Esophagus squamous epithelium (tissue), 5 donors: ENCODE data around the gene PSMD4. TPM values are rescaled to one million over a fixed set of nuclear protein-coding genes. Genes with fewer than 3 reads are reported as not detected.

ENCODE experiments used
- DNase-seq: peaks from one replicate; lab custom pipeline; 2025; lab: John Stamatoyannopoulos, UW
- H3K27ac ChIP-seq, 4 donors: fragments of 200-600 bp; sonication (generic); one replicate each; pipeline ENCODE4 v1.5.1; 2016 to 2019; ENCODE audit warnings: mild to moderate bottlenecking in 1 of 4
- H3K27me3 ChIP-seq, 4 donors: fragments of 200-600 bp; sonication (generic); 1 replicate in 3 of 4; 2 replicates in 1 of 4; pipeline versions ENCODE4 v1.5.1 to v1.6.0; 2017 to 2021; ENCODE audit warnings: antibody characterized with exemption in 1 of 4
- H3K36me3 ChIP-seq, 3 donors: fragments of 200-600 bp; sonication (generic); one replicate each; pipeline ENCODE4 v1.5.1; 2016 to 2019
- H3K4me1 ChIP-seq, 3 donors: fragments of 200-600 bp; sonication (generic); one replicate each; pipeline ENCODE4 v1.5.1; 2017 to 2019
- H3K4me3 ChIP-seq, 4 donors: fragments of 200-600 bp; sonication (generic); 1 replicate in 3 of 4; 2 replicates in 1 of 4; pipeline ENCODE4 v1.5.1; 2016 to 2019; ENCODE audit warnings: mild to moderate bottlenecking in 2 of 4, moderate library complexity in 1 of 4
- H3K9me3 ChIP-seq, 3 donors: fragments of 200-600 bp; sonication (generic); one replicate each; pipeline ENCODE4 v1.5.1; 2016 to 2019
- CTCF ChIP-seq, 6 experiments: fragments of 450-650 bp in 4 of 6; fragments of 200-600 bp in 2 of 6; sonication (generic) in 2 of 6; IDR thresholded peaks; one replicate each; pipeline ENCODE4 v1.5.1; 2016 to 2019; ENCODE audit warnings: antibody characterized with exemption in 6 of 6, mild to moderate bottlenecking in 4 of 6, moderate library complexity in 4 of 6
- POLR2A ChIP-seq, 4 donors: fragments of 450-650 bp; IDR thresholded peaks; one replicate each; pipeline ENCODE4 v1.6.1; 2017; ENCODE audit warnings: antibody characterized with exemption in 4 of 4, mild to moderate bottlenecking in 4 of 4, moderate library complexity in 3 of 4
- WGBS, 2 donors: methylation state at CpG; one replicate each; pipeline ENCODE4 v1.1.5; 2018; 5-methylcytosine and 5-hydroxymethylcytosine counted together
- intact Hi-C: fragments of 100-400 bp; cut with DNase I; formaldehyde crosslinking; loops from one replicate; pipeline ENCODE4 v1.15.0; 2022
- total RNA-seq, 4 donors: library from RNA; depleted of rRNA; stranded (reverse); fragments of >200 nt; gene quantifications; one replicate each; pipeline ENCODE4 v1.1.0, GENCODE V29; 2016
- donor health status: DM: yes; HTN: yes; CAD: no.

Gene PSMD4
- total RNA-seq, 4 donors from 2014 or later: 78.2 to 117 (median 109) TPM

- TF ChIP-seq POLR2A (IDR thresholded peaks at IDR 0.05): no peak
- TF ChIP-seq CTCF (IDR thresholded peaks at IDR 0.05): no peak
- Histone ChIP-seq H3K4me3 (no peak overlapping the region), H3K27ac (no peak overlapping the region), H3K36me3 (peaks cover 5 to 28% (median 7%) of the 10 kb centered on the region in 3 donors), H3K27me3 (no peaks in the 10 kb centered on the region), H3K4me1 (peaks cover 7 to 43% (median 9%) of the 10 kb centered on the region in 3 donors), H3K9me3 (no peaks in the 10 kb centered on the region)
- no peak for DNase-seq
- intact Hi-C loops: no loop called here
- 41 to 63% methylated on average over 2 of the region's 2 CpGs for WGBS, 2 donors
Measured at GRCh38 chr1:151259351-151259750, 4.8 kb downstream of the PSMD4 start.

- Histone ChIP-seq H3K27me3 (no peaks in the 10 kb centered on the region), H3K9me3 (no peaks in the 10 kb centered on the region), H3K4me1 (peaks cover 0 to 9% (median 0%) of the 10 kb centered on the region in 3 donors), H3K4me3 (no peak overlapping the region), H3K36me3 (peaks cover 32 to 86% (median 35%) of the 10 kb centered on the region in 3 donors), H3K27ac (no peak overlapping the region)
- DNase-seq: no peak
- 83 to 87% methylated on average over 9 to 11 of the region's 14 CpGs for WGBS, 2 donors
- TF ChIP-seq CTCF (IDR thresholded peaks at IDR 0.05): no peak
- intact Hi-C loops: no loop called here
Measured at GRCh38 chr1:151265446-151266236, 11.1 kb downstream of the PSMD4 start.

GRCh38 chr1:151266315-151266714 lies 11.8 kb downstream of the PSMD4 start:
- DNase-seq: no peak

GRCh38 chr1:151266821-151267220 lies 12.3 kb downstream of the PSMD4 start:
- H3K4me3 ChIP-seq: no peak overlapping the region
- H3K27ac ChIP-seq: peak overlapping the region in 3 of 4 donors; percentile 33 to 64 (median 39)
- no peaks in the 10 kb centered on the region for H3K27me3 ChIP-seq
- no peak for TF ChIP-seq POLR2A (IDR thresholded peaks at IDR 0.05)
- TF ChIP-seq CTCF (IDR thresholded peaks at IDR 0.05): no peak
- peaks cover 0 to 9% (median 0%) of the 10 kb centered on the region in 3 donors for H3K4me1 ChIP-seq
- H3K36me3 ChIP-seq: peaks cover 32 to 88% (median 35%) of the 10 kb centered on the region in 3 donors
- no peak for DNase-seq
- H3K9me3 ChIP-seq: no peaks in the 10 kb centered on the region
- WGBS, 2 donors: 72 to 82% methylated on average over 7 to 8 of the region's 8 CpGs
- intact Hi-C loops: no loop called here

More at GRCh38 chr1:151266315-151266714, 11.8 kb downstream of the PSMD4 start:
- Histone ChIP-seq H3K36me3 (peaks cover 32 to 91% (median 35%) of the 10 kb centered on the region in 3 donors), H3K27ac (no peak overlapping the region), H3K4me3 (no peak overlapping the region), H3K4me1 (peaks cover 0 to 9% (median 0%) of the 10 kb centered on the region in 3 donors), H3K27me3 (no peaks in the 10 kb centered on the region), H3K9me3 (no peaks in the 10 kb centered on the region)
- TF ChIP-seq CTCF (IDR thresholded peaks at IDR 0.05) (no peak), POLR2A (IDR thresholded peaks at IDR 0.05) (no peak)
- intact Hi-C loops: no loop called here
- 83 to 100% methylated on average over 1 to 3 of the region's 3 CpGs for WGBS, 2 donors

GRCh38 chr1:151267760-151268159 lies 13.2 kb downstream of the PSMD4 start:
- no peak for DNase-seq
- Histone ChIP-seq H3K9me3 (no peaks in the 10 kb centered on the region), H3K27me3 (no peaks in the 10 kb centered on the region), H3K4me3 (no peak overlapping the region), H3K36me3 (peaks cover 25 to 84% (median 35%) of the 10 kb centered on the region in 3 donors), H3K4me1 (peaks cover 0 to 9% (median 0%) of the 10 kb centered on the region in 3 donors), H3K27ac (peak overlapping the region in 3 of 4 donors; percentile 36 to 64 (median 39))
- intact Hi-C loops: no loop called here
- WGBS, 2 donors: 49 to 50% methylated on average over 4 of the region's 4 CpGs
- TF ChIP-seq POLR2A (IDR thresholded peaks at IDR 0.05) (no peak), CTCF (IDR thresholded peaks at IDR 0.05) (no peak)
